Measurements from ENCODE around the gene SH2D6.

SH2D6 gene

GRCh38 chr2:85415980-85416650 lies 2.4 kb upstream of the SH2D6 start:
- Histone ChIP-seq H3K27ac (replicated peaks) (no peak overlapping the region), H3K4me3 (replicated peaks; ENCODE audit: insufficient read depth, low read length) (no peak overlapping the region), H3K27me3 (ENCODE audit: insufficient read depth, poor library complexity, severe bottlenecking) (no peaks in the 10 kb centered on the region)
- DNase-seq (ENCODE audit: low read depth in 1 of 2, low spot score in 1 of 2) = no peak
- no peak for TF ChIP-seq POLR2AphosphoS5 (IDR thresholded peaks at IDR 0.05; ENCODE audit: low read depth)
- TF ChIP-seq, protein P1, sequence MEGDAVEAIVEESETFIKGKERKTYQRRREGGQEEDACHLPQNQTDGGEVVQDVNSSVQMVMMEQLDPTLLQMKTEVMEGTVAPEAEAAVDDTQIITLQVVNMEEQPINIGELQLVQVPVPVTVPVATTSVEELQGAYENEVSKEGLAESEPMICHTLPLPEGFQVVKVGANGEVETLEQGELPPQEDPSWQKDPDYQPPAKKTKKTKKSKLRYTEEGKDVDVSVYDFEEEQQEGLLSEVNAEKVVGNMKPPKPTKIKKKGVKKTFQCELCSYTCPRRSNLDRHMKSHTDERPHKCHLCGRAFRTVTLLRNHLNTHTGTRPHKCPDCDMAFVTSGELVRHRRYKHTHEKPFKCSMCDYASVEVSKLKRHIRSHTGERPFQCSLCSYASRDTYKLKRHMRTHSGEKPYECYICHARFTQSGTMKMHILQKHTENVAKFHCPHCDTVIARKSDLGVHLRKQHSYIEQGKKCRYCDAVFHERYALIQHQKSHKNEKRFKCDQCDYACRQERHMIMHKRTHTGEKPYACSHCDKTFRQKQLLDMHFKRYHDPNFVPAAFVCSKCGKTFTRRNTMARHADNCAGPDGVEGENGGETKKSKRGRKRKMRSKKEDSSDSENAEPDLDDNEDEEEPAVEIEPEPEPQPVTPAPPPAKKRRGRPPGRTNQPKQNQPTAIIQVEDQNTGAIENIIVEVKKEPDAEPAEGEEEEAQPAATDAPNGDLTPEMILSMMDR (IDR thresholded peaks at IDR 0.05; ENCODE audit: insufficient read depth, low read length) = no peak
- TF ChIP-seq GABPA (IDR thresholded peaks at IDR 0.05; ENCODE audit: low read depth) = no peak
- peak; percentile 1; the same call in 1 of the 2 replicates for TF ChIP-seq SPI1 (IDR thresholded peaks at IDR 0.05; ENCODE audit: borderline replicate concordance, low read depth)
- no peak for TF ChIP-seq REST (IDR thresholded peaks at IDR 0.05; ENCODE audit: insufficient replicate concordance, low read depth)

DNA sequence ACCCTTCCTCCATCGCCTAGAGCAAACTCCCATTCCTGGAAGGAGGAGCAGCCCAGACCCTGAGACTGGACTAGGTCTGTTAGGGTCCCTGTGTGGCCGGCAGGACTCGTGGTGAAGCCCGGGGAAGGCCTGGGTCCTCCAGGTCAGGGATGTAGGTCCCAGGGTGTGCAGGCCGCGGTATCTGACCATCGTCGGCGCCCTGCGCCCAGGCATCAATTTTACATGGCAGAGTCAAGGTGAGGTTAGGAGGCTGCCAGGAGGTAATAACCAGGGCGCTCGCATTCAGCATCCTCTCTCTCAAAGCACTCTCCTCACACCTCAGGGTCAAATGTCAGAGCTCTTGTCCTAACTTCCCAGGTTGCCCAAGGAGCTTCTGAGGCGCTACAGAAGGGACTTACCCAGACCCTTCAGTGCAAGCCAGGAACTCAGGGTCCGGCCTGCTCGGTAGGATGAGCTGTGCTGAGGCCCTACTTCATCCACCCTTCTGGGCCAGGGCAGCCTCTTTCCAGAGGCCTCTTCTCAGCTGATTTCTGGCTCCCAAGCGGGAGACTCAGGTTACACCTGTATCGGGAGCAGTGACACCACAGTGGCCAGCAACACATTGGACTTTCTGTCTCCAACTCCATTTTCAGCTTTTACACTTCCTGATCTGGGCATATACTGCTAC lies 628 bp downstream of the SH2D6 start:
- no peak for DNase-seq (ENCODE audit: low read depth in 1 of 2, low spot score in 1 of 2)
- H3K27me3 ChIP-seq (ENCODE audit: insufficient read depth, poor library complexity, severe bottlenecking) = no peaks in the 10 kb centered on the region
- H3K4me3 ChIP-seq (replicated peaks; ENCODE audit: insufficient read depth, low read length) = peak overlapping the region; percentile 64
- H3K27ac ChIP-seq (replicated peaks) = peak overlapping the region; percentile 94
- no peak for TF ChIP-seq SPI1 (IDR thresholded peaks at IDR 0.05; ENCODE audit: borderline replicate concordance, low read depth)
- TF ChIP-seq, protein P1 (IDR thresholded peaks at IDR 0.05; ENCODE audit: insufficient read depth, low read length) = no peak
- TF ChIP-seq GABPA (IDR thresholded peaks at IDR 0.05; ENCODE audit: low read depth) = no peak
- no peak for TF ChIP-seq REST (IDR thresholded peaks at IDR 0.05; ENCODE audit: insufficient replicate concordance, low read depth)
- no peak; the same call in 1 of the 2 replicates for TF ChIP-seq POLR2AphosphoS5 (IDR thresholded peaks at IDR 0.05; ENCODE audit: low read depth)

- Histone ChIP-seq H3K4me3 (replicated peaks; ENCODE audit: insufficient read depth, low read length) (no peak overlapping the region), H3K27ac (replicated peaks) (peak overlapping the region; percentile 61), H3K27me3 (ENCODE audit: insufficient read depth, poor library complexity, severe bottlenecking) (no peaks in the 10 kb centered on the region)
- peak in 1 of 2 experiments; percentile 91 for DNase-seq (ENCODE audit: low read depth in 1 of 2, low spot score in 1 of 2)
- TF ChIP-seq SPI1 (IDR thresholded peaks at IDR 0.05; ENCODE audit: borderline replicate concordance, low read depth) = no peak
- TF ChIP-seq, protein P1 (IDR thresholded peaks at IDR 0.05; ENCODE audit: insufficient read depth, low read length) = peak; percentile 96
- no peak for TF ChIP-seq GABPA (IDR thresholded peaks at IDR 0.05; ENCODE audit: low read depth)
- TF ChIP-seq POLR2AphosphoS5 (IDR thresholded peaks at IDR 0.05; ENCODE audit: low read depth) = no peak
- no peak for TF ChIP-seq REST (IDR thresholded peaks at IDR 0.05; ENCODE audit: insufficient replicate concordance, low read depth)
Observed at GRCh38 chr2:85420536-85421259, 2.2 kb downstream of the SH2D6 start.
